GM23338 (cell line): ENCODE measurements around the gene ECSCR. TPM values are rescaled to one million over a fixed set of nuclear protein-coding genes. Genes with fewer than 3 reads are reported as not detected.

Experiments
- ATAC-seq: fragments of 200-7000 bp; cut with Tn5 transposase; 3 replicates; pipeline ENCODE4 v1.9.1; 2020
- DNase-seq: peaks from one replicate; pipeline ENCODE4 v3.0.0-alpha.2; 2015; ENCODE audit warnings: low spot score
- H2AFZ ChIP-seq: fragments of 200-600 bp; sonication (generic); 2 replicates; pipeline ENCODE4 v1.8.0; 2016; ENCODE audit warnings: antibody characterized with exemption, mild to moderate bottlenecking, moderate library complexity
- H3F3A ChIP-seq: fragments of 200-600 bp; sonication (generic); replicated peaks from 2 replicates; pipeline ENCODE4 v1.8.0; 2017; ENCODE audit warnings: antibody characterized with exemption, mixed run types, low read depth
- H3K27ac ChIP-seq: fragments of 200-600 bp; sonication (generic); 2 replicates; pipeline ENCODE4 v1.6.1; 2016; ENCODE audit warnings: low read depth
- H3K27me3 ChIP-seq: fragments of 200-600 bp; sonication (generic); 2 replicates; pipeline ENCODE4 v1.8.0; 2016; ENCODE audit warnings: mild to moderate bottlenecking, mixed run types, moderate library complexity; ENCODE audit not compliant: insufficient read depth
- H3K36me3 ChIP-seq: fragments of 200-600 bp; sonication (generic); 2 replicates; pipeline ENCODE4 v1.8.0; 2016; ENCODE audit warnings: mild to moderate bottlenecking; ENCODE audit not compliant: insufficient read depth
- H3K4me1 ChIP-seq: fragments of 200-600 bp; sonication (generic); 2 replicates; pipeline ENCODE4 v1.8.0; 2016; ENCODE audit warnings: mild to moderate bottlenecking, moderate library complexity; ENCODE audit not compliant: insufficient read depth
- H3K4me2 ChIP-seq: fragments of 200-600 bp; sonication (generic); 2 replicates; pipeline ENCODE4 v1.7.1; 2017; ENCODE audit warnings: mixed run types
- H3K4me3 ChIP-seq: fragments of 200-600 bp; sonication (generic); 2 replicates; pipeline ENCODE4 v1.6.1; 2016; ENCODE audit warnings: mixed run types
- H3K79me2 ChIP-seq: fragments of 200-600 bp; sonication (generic); replicated peaks from 2 replicates; pipeline ENCODE4 v1.8.0; 2017; ENCODE audit warnings: mild to moderate bottlenecking; ENCODE audit not compliant: insufficient read depth
- H3K9me2 ChIP-seq: fragments of 200-600 bp; sonication (generic); 2 replicates; pipeline ENCODE4 v1.8.0; 2017; ENCODE audit not compliant: insufficient read depth
- H4K20me1 ChIP-seq: fragments of 200-600 bp; sonication (generic); replicated peaks from 2 replicates; pipeline ENCODE4 v1.8.0; 2017; ENCODE audit warnings: mild to moderate bottlenecking; ENCODE audit not compliant: insufficient read depth
- H3K27ac Mint-ChIP-seq: 2 replicates; pipeline ENCODE4 v1.8.0; 2020; ENCODE audit warnings: inconsistent platforms, mild to moderate bottlenecking, moderate library complexity, mixed read lengths
- H3K27me3 Mint-ChIP-seq: 3 replicates; pipeline ENCODE4 v1.8.0; 2022; ENCODE audit warnings: low read depth, mild to moderate bottlenecking, moderate library complexity, mixed read lengths, inconsistent platforms; ENCODE audit not compliant: insufficient read depth, poor library complexity
- H3K36me3 Mint-ChIP-seq: 3 replicates; pipeline ENCODE4 v1.8.0; 2021; ENCODE audit warnings: low read depth, mild to moderate bottlenecking, inconsistent platforms, moderate library complexity, mixed read lengths
- H3K4me1 Mint-ChIP-seq: 3 replicates; pipeline ENCODE4 v1.8.0; 2020; ENCODE audit warnings: mild to moderate bottlenecking, inconsistent platforms, mixed read lengths
- H3K4me3 Mint-ChIP-seq: 3 replicates; pipeline ENCODE4 v1.8.0; 2021; ENCODE audit warnings: moderate library complexity, mild to moderate bottlenecking, inconsistent platforms, mixed read lengths
- H3K9me3 Mint-ChIP-seq: 3 replicates; pipeline ENCODE4 v1.8.0; 2020; ENCODE audit warnings: moderate library complexity, mild to moderate bottlenecking, inconsistent platforms, mixed read lengths
- CREB1 ChIP-seq: fragments of 250-450 bp; sonication (Bioruptor Pico); IDR thresholded peaks from 2 replicates; pipeline ENCODE4 v1.5.0; 2020; ENCODE audit warnings: low read depth, mild to moderate bottlenecking, moderate library complexity
- EZH2 ChIP-seq: fragments of 200-600 bp; sonication (generic); IDR thresholded peaks from one replicate; pipeline ENCODE4 v1.8.0; 2017; ENCODE audit warnings: antibody characterized with exemption, mild to moderate bottlenecking, low read depth; ENCODE audit not compliant: unreplicated experiment
- EZH2phosphoT487 ChIP-seq: fragments of 200-600 bp; sonication (generic); IDR thresholded peaks from one replicate; pipeline ENCODE4 v1.8.1; 2018; ENCODE audit warnings: antibody characterized with exemption; ENCODE audit not compliant: unreplicated experiment
- JUNB ChIP-seq: IDR thresholded peaks from one replicate; pipeline ENCODE4 v1.6.1; 2016; ENCODE audit warnings: antibody characterized with exemption; ENCODE audit not compliant: unreplicated experiment
- NANOG ChIP-seq: IDR thresholded peaks from 2 replicates; pipeline ENCODE4 v1.6.1; 2016; ENCODE audit warnings: antibody characterized with exemption, borderline replicate concordance
- POLR2AphosphoS5 ChIP-seq: IDR thresholded peaks from 2 replicates; pipeline ENCODE4 v1.6.1; 2016; ENCODE audit warnings: antibody characterized with exemption, low read depth
- STAT1 ChIP-seq: IDR thresholded peaks from one replicate; pipeline ENCODE4 v1.6.1; 2016; ENCODE audit warnings: antibody characterized with exemption; ENCODE audit not compliant: unreplicated experiment
- ZNF114 ChIP-seq: fragments of 250-450 bp; sonication (Bioruptor Pico); IDR thresholded peaks from 2 replicates; pipeline ENCODE4 v1.5.0; 2020; ENCODE audit warnings: mild to moderate bottlenecking, moderate library complexity
- ZNF331 ChIP-seq: fragments of 250-450 bp; sonication (Bioruptor Pico); IDR thresholded peaks from 2 replicates; pipeline ENCODE4 v1.5.0; 2020; ENCODE audit warnings: low read depth, mild to moderate bottlenecking, moderate library complexity
- polyA plus RNA-seq: library from polyadenylated mRNA; unstranded; fragments of >200 nt; fragmentation: Nextera tagmentation; extraction: Ambion mirVana; gene quantifications from 2 replicates; pipeline ENCODE4 v1.2.1, GENCODE V29; 2016
- total RNA-seq: library from RNA; depleted of rRNA; stranded (reverse); fragments of >200 nt; shearing (Covaris generic); gene quantifications from 2 replicates; pipeline ENCODE4 v1.2.3, GENCODE V29; 2014
- TF ChIP-seq, protein P1 (sequence below): IDR thresholded peaks from one replicate; pipeline ENCODE4 v1.6.1; 2018; ENCODE audit warnings: antibody characterized with exemption; ENCODE audit not compliant: unreplicated experiment
- TF ChIP-seq, protein P2 (sequence below): fragments of 250-450 bp; sonication (Bioruptor Pico); IDR thresholded peaks from 2 replicates; pipeline ENCODE4 v1.5.0; 2020; ENCODE audit warnings: mild to moderate bottlenecking, moderate library complexity
- TF ChIP-seq, protein P3 (sequence below), 2 experiments: fragments of 200-600 bp in 1 of 2; sonication (generic) in 1 of 2; conservative IDR thresholded peaks; 2 replicates each; pipeline versions ENCODE4 v1.5.1 to v1.6.1; 2016 to 2017; ENCODE audit warnings: antibody characterized with exemption in 2 of 2, low read depth in 2 of 2, mild to moderate bottlenecking in 2 of 2, moderate library complexity in 1 of 2
- TF ChIP-seq, protein P4 (sequence below): IDR thresholded peaks from 2 replicates; pipeline ENCODE4 v1.6.1; 2016; ENCODE audit warnings: antibody characterized with exemption

Gene ECSCR
- total and polyA plus RNA-seq, 2 experiments from 2014 or later = 2.2 to 2.6 TPM

DNA sequence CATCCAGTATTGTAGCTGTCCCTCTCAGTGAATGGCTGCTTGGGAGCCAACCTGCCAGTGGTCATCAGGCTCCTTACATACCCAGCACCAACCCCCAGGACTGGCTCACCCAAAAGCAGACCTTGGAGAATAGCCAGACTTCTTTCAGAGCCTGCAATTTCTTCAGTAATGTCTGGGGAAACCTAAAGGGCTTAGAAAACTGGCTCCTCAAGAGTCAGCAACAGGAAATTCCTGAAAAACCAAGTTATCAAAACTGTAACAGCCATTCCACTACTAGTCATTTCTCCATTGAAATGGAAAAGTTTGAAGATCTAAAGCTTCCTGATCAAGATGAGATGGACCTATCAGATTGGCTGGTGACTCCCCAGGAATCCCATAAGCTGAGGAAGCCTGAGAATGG, 32.3 kb upstream of the ECSCR start:
- H3K36me3 ChIP-seq = no peaks in the 10 kb centered on the region
- Mint-ChIP-seq H3K36me3 (no peaks in the 10 kb centered on the region), H3K9me3 (no peaks in the 10 kb centered on the region), H3K4me1 (no peaks in the 10 kb centered on the region), H3K4me3 (no peak overlapping the region), H3K27me3 (peaks cover 8% of the 10 kb centered on the region), H3K27ac (no peak overlapping the region)
- H3K27me3 ChIP-seq = no peaks in the 10 kb centered on the region
- H3K4me2 ChIP-seq = no peak overlapping the region
- H3K79me2 ChIP-seq = no peaks in the 10 kb centered on the region
- no peaks in the 10 kb centered on the region for H3F3A ChIP-seq
- no peak for DNase-seq
- H4K20me1 ChIP-seq = no peaks in the 10 kb centered on the region
- no peaks in the 10 kb centered on the region for H3K9me2 ChIP-seq
- no peak overlapping the region for H3K27ac ChIP-seq
- no peak for ATAC-seq
- H3K4me1 ChIP-seq = no peaks in the 10 kb centered on the region
- no peak for TF ChIP-seq ZNF331 (CRISPR knock-in tag)
- TF ChIP-seq JUNB = no peak
- no peak for TF ChIP-seq POLR2AphosphoS5
- TF ChIP-seq, protein P1, sequence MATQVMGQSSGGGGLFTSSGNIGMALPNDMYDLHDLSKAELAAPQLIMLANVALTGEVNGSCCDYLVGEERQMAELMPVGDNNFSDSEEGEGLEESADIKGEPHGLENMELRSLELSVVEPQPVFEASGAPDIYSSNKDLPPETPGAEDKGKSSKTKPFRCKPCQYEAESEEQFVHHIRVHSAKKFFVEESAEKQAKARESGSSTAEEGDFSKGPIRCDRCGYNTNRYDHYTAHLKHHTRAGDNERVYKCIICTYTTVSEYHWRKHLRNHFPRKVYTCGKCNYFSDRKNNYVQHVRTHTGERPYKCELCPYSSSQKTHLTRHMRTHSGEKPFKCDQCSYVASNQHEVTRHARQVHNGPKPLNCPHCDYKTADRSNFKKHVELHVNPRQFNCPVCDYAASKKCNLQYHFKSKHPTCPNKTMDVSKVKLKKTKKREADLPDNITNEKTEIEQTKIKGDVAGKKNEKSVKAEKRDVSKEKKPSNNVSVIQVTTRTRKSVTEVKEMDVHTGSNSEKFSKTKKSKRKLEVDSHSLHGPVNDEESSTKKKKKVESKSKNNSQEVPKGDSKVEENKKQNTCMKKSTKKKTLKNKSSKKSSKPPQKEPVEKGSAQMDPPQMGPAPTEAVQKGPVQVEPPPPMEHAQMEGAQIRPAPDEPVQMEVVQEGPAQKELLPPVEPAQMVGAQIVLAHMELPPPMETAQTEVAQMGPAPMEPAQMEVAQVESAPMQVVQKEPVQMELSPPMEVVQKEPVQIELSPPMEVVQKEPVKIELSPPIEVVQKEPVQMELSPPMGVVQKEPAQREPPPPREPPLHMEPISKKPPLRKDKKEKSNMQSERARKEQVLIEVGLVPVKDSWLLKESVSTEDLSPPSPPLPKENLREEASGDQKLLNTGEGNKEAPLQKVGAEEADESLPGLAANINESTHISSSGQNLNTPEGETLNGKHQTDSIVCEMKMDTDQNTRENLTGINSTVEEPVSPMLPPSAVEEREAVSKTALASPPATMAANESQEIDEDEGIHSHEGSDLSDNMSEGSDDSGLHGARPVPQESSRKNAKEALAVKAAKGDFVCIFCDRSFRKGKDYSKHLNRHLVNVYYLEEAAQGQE = no peak
- no peak for TF ChIP-seq EZH2
- no peak for TF ChIP-seq CREB1 (CRISPR knock-in tag)
- TF ChIP-seq, protein P2, sequence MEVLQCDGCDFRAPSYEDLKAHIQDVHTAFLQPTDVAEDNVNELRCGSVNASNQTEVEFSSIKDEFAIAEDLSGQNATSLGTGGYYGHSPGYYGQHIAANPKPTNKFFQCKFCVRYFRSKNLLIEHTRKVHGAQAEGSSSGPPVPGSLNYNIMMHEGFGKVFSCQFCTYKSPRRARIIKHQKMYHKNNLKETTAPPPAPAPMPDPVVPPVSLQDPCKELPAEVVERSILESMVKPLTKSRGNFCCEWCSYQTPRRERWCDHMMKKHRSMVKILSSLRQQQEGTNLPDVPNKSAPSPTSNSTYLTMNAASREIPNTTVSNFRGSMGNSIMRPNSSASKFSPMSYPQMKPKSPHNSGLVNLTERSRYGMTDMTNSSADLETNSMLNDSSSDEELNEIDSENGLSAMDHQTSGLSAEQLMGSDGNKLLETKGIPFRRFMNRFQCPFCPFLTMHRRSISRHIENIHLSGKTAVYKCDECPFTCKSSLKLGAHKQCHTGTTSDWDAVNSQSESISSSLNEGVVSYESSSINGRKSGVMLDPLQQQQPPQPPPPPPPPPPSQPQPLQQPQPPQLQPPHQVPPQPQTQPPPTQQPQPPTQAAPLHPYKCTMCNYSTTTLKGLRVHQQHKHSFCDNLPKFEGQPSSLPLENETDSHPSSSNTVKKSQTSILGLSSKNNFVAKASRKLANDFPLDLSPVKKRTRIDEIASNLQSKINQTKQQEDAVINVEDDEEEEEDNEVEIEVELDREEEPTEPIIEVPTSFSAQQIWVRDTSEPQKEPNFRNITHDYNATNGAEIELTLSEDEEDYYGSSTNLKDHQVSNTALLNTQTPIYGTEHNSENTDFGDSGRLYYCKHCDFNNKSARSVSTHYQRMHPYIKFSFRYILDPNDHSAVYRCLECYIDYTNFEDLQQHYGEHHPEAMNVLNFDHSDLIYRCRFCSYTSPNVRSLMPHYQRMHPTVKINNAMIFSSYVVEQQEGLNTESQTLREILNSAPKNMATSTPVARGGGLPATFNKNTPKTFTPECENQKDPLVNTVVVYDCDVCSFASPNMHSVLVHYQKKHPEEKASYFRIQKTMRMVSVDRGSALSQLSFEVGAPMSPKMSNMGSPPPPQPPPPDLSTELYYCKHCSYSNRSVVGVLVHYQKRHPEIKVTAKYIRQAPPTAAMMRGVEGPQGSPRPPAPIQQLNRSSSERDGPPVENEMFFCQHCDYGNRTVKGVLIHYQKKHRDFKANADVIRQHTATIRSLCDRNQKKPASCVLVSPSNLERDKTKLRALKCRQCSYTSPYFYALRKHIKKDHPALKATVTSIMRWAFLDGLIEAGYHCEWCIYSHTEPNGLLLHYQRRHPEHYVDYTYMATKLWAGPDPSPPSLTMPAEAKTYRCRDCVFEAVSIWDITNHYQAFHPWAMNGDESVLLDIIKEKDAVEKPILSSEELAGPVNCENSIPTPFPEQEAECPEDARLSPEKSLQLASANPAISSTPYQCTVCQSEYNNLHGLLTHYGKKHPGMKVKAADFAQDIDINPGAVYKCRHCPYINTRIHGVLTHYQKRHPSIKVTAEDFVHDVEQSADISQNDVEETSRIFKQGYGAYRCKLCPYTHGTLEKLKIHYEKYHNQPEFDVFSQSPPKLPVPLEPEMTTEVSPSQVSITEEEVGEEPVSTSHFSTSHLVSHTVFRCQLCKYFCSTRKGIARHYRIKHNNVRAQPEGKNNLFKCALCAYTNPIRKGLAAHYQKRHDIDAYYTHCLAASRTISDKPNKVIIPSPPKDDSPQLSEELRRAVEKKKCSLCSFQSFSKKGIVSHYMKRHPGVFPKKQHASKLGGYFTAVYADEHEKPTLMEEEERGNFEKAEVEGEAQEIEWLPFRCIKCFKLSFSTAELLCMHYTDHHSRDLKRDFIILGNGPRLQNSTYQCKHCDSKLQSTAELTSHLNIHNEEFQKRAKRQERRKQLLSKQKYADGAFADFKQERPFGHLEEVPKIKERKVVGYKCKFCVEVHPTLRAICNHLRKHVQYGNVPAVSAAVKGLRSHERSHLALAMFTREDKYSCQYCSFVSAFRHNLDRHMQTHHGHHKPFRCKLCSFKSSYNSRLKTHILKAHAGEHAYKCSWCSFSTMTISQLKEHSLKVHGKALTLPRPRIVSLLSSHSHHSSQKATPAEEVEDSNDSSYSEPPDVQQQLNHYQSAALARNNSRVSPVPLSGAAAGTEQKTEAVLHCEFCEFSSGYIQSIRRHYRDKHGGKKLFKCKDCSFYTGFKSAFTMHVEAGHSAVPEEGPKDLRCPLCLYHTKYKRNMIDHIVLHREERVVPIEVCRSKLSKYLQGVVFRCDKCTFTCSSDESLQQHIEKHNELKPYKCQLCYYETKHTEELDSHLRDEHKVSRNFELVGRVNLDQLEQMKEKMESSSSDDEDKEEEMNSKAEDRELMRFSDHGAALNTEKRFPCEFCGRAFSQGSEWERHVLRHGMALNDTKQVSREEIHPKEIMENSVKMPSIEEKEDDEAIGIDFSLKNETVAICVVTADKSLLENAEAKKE (CRISPR knock-in tag) = no peak
- TF ChIP-seq STAT1 = no peak
- TF ChIP-seq ZNF114 (CRISPR knock-in tag) = no peak
- no peak for TF ChIP-seq NANOG
- TF ChIP-seq, protein P3, sequence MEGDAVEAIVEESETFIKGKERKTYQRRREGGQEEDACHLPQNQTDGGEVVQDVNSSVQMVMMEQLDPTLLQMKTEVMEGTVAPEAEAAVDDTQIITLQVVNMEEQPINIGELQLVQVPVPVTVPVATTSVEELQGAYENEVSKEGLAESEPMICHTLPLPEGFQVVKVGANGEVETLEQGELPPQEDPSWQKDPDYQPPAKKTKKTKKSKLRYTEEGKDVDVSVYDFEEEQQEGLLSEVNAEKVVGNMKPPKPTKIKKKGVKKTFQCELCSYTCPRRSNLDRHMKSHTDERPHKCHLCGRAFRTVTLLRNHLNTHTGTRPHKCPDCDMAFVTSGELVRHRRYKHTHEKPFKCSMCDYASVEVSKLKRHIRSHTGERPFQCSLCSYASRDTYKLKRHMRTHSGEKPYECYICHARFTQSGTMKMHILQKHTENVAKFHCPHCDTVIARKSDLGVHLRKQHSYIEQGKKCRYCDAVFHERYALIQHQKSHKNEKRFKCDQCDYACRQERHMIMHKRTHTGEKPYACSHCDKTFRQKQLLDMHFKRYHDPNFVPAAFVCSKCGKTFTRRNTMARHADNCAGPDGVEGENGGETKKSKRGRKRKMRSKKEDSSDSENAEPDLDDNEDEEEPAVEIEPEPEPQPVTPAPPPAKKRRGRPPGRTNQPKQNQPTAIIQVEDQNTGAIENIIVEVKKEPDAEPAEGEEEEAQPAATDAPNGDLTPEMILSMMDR (conservative IDR thresholded peaks at IDR 0.05; ENCODE audit: low read depth in 2 of 2) = no peak
- no peak for TF ChIP-seq EZH2phosphoT487
- TF ChIP-seq, protein P4, sequence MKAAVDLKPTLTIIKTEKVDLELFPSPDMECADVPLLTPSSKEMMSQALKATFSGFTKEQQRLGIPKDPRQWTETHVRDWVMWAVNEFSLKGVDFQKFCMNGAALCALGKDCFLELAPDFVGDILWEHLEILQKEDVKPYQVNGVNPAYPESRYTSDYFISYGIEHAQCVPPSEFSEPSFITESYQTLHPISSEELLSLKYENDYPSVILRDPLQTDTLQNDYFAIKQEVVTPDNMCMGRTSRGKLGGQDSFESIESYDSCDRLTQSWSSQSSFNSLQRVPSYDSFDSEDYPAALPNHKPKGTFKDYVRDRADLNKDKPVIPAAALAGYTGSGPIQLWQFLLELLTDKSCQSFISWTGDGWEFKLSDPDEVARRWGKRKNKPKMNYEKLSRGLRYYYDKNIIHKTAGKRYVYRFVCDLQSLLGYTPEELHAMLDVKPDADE = no peak
- H3K4me3 ChIP-seq = no peak overlapping the region
- no peak overlapping the region for H2AFZ ChIP-seq
